GM12878 (cell line): ENCODE measurements around the gene METTL9. TPM values are rescaled to one million over a fixed set of nuclear protein-coding genes. Genes with fewer than 3 reads are reported as not detected.

Experiments
- ATAC-seq: fragments of 200-7000 bp; cut with Tn5 transposase; 3 replicates; pipeline ENCODE4 v1.9.1; 2020; ENCODE audit warnings: mild to moderate bottlenecking, moderate library complexity
- BruUV-seq: library from RNA; stranded (reverse); fragments of 400-500 nt; replicated peaks from 2 replicates; lab custom pipeline; 2021; lab: Mats Ljungman, UMichigan
- CTCF ChIA-PET: fragments of 300-600 bp; sonication (Branson Sonifier 250); formaldehyde crosslinking; extraction: SDS; loops from one replicate; lab custom pipeline; 2021; ENCODE audit warnings: inconsistent platforms; lab: Yijun Ruan, JAX
- POLR2A ChIA-PET: fragments of 350-600 bp; formaldehyde crosslinking; extraction: SDS; loops from one replicate; lab custom pipeline; 2021; ENCODE audit warnings: inconsistent platforms; lab: Charles Lee
- RAD21 ChIA-PET: fragments of 300-600 bp; sonication (Branson Sonifier 250); formaldehyde crosslinking; loops from one replicate; lab custom pipeline; 2023; ENCODE audit warnings: antibody characterized with exemption; ENCODE audit not compliant: unreplicated experiment; lab: Charles Lee
- SMC1A ChIA-PET: fragments of 300-600 bp; sonication (Branson Sonifier 250); formaldehyde crosslinking; loops from one replicate; lab custom pipeline; 2023; ENCODE audit not compliant: unreplicated experiment, uncharacterized antibody; lab: Charles Lee
- DNase-seq: peaks from one replicate; pipeline ENCODE4 v3.0.0-alpha.2; 2011; ENCODE audit warnings: low read depth, low spot score
- FAIRE-seq: peaks from 3 replicates; lab custom pipeline; 2011; peaks lifted over from hg19 to GRCh38; lab: Jason Lieb, UNC
- H2AFZ ChIP-seq: 2 replicates; pipeline ENCODE4 v1.6.0; 2011; ENCODE audit warnings: low read depth, low read length, control low read depth; ENCODE audit not compliant: control insufficient read depth
- H3K27ac ChIP-seq: 2 replicates; pipeline ENCODE4 v1.5.1; 2011; ENCODE audit warnings: control low read depth; ENCODE audit not compliant: control insufficient read depth, insufficient read depth
- H3K27me3 ChIP-seq, 2 experiments: replicated peaks in 1 of 2; 2 replicates each; pipeline versions ENCODE4 v1.6.0 to v1.6.1; 2011; ENCODE audit warnings: low read length in 1 of 2; ENCODE audit not compliant: control insufficient read depth in 2 of 2, insufficient read depth in 2 of 2
- H3K36me3 ChIP-seq, 2 experiments: 2 replicates each; pipeline ENCODE4 v1.5.1; 2011; ENCODE audit warnings: low read length in 1 of 2; ENCODE audit not compliant: control insufficient read depth in 2 of 2, insufficient read depth in 2 of 2
- H3K4me1 ChIP-seq: 2 replicates; pipeline ENCODE4 v1.6.1; 2011; ENCODE audit warnings: mild to moderate bottlenecking, low read length, moderate library complexity, mixed read lengths; ENCODE audit not compliant: control insufficient read depth, insufficient read depth
- H3K4me2 ChIP-seq: 2 replicates; pipeline ENCODE4 v1.6.0; 2011; ENCODE audit warnings: control low read depth; ENCODE audit not compliant: control insufficient read depth, insufficient read depth
- H3K4me3 ChIP-seq: fragments of 200-600 bp; sonication (generic); 2 replicates; pipeline ENCODE4 v1.5.1; 2016
- H3K79me2 ChIP-seq: 2 replicates; pipeline ENCODE4 v1.6.0; 2011; ENCODE audit warnings: low read length; ENCODE audit not compliant: control insufficient read depth, insufficient read depth
- H3K9ac ChIP-seq: 2 replicates; pipeline ENCODE4 v1.8.0; 2011; ENCODE audit warnings: low read length, control low read depth, mixed read lengths; ENCODE audit not compliant: control insufficient read depth, insufficient read depth
- H3K9me3 ChIP-seq: replicated peaks from 3 replicates; pipeline ENCODE4 v1.5.1; 2011; ENCODE audit warnings: mild to moderate bottlenecking, low read length; ENCODE audit not compliant: control insufficient read depth, insufficient read depth
- H4K20me1 ChIP-seq: 2 replicates; pipeline ENCODE4 v1.6.0; 2011; ENCODE audit not compliant: control insufficient read depth, insufficient read depth
- BMI1 ChIP-seq: fragments of 450-650 bp; IDR thresholded peaks from 2 replicates; pipeline ENCODE4 v1.6.1; 2016; ENCODE audit warnings: mild to moderate bottlenecking, moderate library complexity, borderline replicate concordance
- CEBPB ChIP-seq, 2 experiments: fragments of 150-350 bp in 1 of 2; IDR thresholded peaks; 2 replicates each; pipeline ENCODE4 v1.6.1; 2012 to 2014; ENCODE audit warnings: low read depth in 2 of 2, low read length in 2 of 2, borderline replicate concordance in 1 of 2, inconsistent platforms in 1 of 2
- CHD4 ChIP-seq: fragments of 200-600 bp; sonication (generic); IDR thresholded peaks from 2 replicates; pipeline ENCODE4 v1.6.1; 2016; ENCODE audit warnings: mild to moderate bottlenecking
- CREM ChIP-seq: IDR thresholded peaks from 2 replicates; pipeline ENCODE4 v1.6.1; 2014; ENCODE audit warnings: antibody characterized with exemption, low read depth
- CTCF ChIP-seq, 3 experiments: IDR thresholded peaks in 2 of 3; conservative IDR thresholded peaks in 1 of 3; 2 replicates each; pipeline ENCODE4 v1.5.1; 2011; ENCODE audit warnings: low read depth in 3 of 3, low read length in 3 of 3, mild to moderate bottlenecking in 3 of 3, control low read depth in 2 of 3, moderate library complexity in 2 of 3, inconsistent platforms in 1 of 3, mixed read lengths in 1 of 3; ENCODE audit not compliant: control insufficient read depth in 2 of 3, insufficient read depth in 1 of 3; ENCODE audit errors: extremely low read depth in 1 of 3
- FOXM1 ChIP-seq: IDR thresholded peaks from 2 replicates; pipeline ENCODE4 v1.6.1; 2012; ENCODE audit warnings: low read depth, mild to moderate bottlenecking, inconsistent platforms, low read length, moderate library complexity
- GABPA ChIP-seq: IDR thresholded peaks from 2 replicates; pipeline ENCODE4 v1.6.1; 2014; ENCODE audit warnings: antibody characterized with exemption, low read depth, mild to moderate bottlenecking, inconsistent platforms
- HDAC6 ChIP-seq: fragments of 200-600 bp; sonication (generic); IDR thresholded peaks from one replicate; pipeline ENCODE4 v1.8.0; 2017; ENCODE audit warnings: antibody characterized with exemption; ENCODE audit not compliant: unreplicated experiment
- MEF2A ChIP-seq: IDR thresholded peaks from 2 replicates; pipeline ENCODE4 v1.6.1; 2011; ENCODE audit warnings: low read depth, mild to moderate bottlenecking, low read length, moderate library complexity; ENCODE audit not compliant: insufficient read depth
- MEF2B ChIP-seq: fragments of 450-650 bp; IDR thresholded peaks from 2 replicates; pipeline ENCODE4 v1.6.1; 2018; ENCODE audit warnings: mild to moderate bottlenecking, moderate library complexity; ENCODE audit not compliant: partially characterized antibody, poor library complexity, severe bottlenecking
- MLLT1 ChIP-seq: fragments of 450-650 bp; IDR thresholded peaks from 2 replicates; pipeline ENCODE4 v1.6.1; 2016; ENCODE audit warnings: mild to moderate bottlenecking
- MYC ChIP-seq: IDR thresholded peaks from 2 replicates; pipeline ENCODE4 v1.6.1; 2011; ENCODE audit warnings: mild to moderate bottlenecking, low read length, moderate library complexity, inconsistent platforms; ENCODE audit not compliant: insufficient read depth, insufficient replicate concordance, insufficient read length, severe bottlenecking
- NFIC ChIP-seq: IDR thresholded peaks from 2 replicates; pipeline ENCODE4 v1.6.1; 2012; ENCODE audit warnings: low read depth, mild to moderate bottlenecking, inconsistent platforms, low read length, moderate library complexity
- NR2C2 ChIP-seq: IDR thresholded peaks from 2 replicates; pipeline ENCODE4 v1.6.1; 2011; ENCODE audit warnings: borderline replicate concordance, low read depth; ENCODE audit not compliant: control insufficient read depth, insufficient read length
- PML ChIP-seq: IDR thresholded peaks from 2 replicates; pipeline ENCODE4 v1.6.1; 2012; ENCODE audit warnings: low read length, inconsistent platforms
- RUNX3 ChIP-seq: IDR thresholded peaks from 2 replicates; pipeline ENCODE4 v1.6.1; 2012; ENCODE audit warnings: low read length, inconsistent platforms
- SUPT20H ChIP-seq: IDR thresholded peaks from 2 replicates; pipeline ENCODE4 v1.6.1; 2011; ENCODE audit warnings: low read depth, mild to moderate bottlenecking, low read length, moderate library complexity, borderline replicate concordance; ENCODE audit not compliant: control insufficient read depth
- ZNF217 ChIP-seq: fragments of 450-650 bp; IDR thresholded peaks from 2 replicates; pipeline ENCODE4 v1.6.1; 2017; ENCODE audit warnings: antibody characterized with exemption, mild to moderate bottlenecking
- WGBS: methylation state at CpG from one replicate; pipeline ENCODE4 v1.1.6; 2016; ENCODE audit warnings: low lambda C conversion rate; ENCODE audit not compliant: insufficient replicate concordance, insufficient coverage; ENCODE audit errors: missing lambda C conversion rate; 5-methylcytosine and 5-hydroxymethylcytosine counted together
- in situ Hi-C: fragments of 300-500 bp; cut with MboI; formaldehyde crosslinking; loops from 9 replicates; pipeline ENCODE4 v1.14.3; 2018; ENCODE audit warnings: mixed read lengths
- intact Hi-C: fragments of 100-400 bp; cut with micrococcal nuclease; formaldehyde crosslinking; loops from one replicate; pipeline ENCODE4 v1.14.2; 2022; ENCODE audit not compliant: unreplicated experiment
- polyA plus RNA-seq, 11 experiments: library from polyadenylated mRNA; depleted of rRNA in 4 of 11; unstranded in 6 of 11; stranded (reverse) in 5 of 11; fragments of >200 nt; fragmentation: Nextera tagmentation in 4 of 11; fragmentation: Illumina TruSeq in 1 of 11; extraction: Ambion mirVana in 4 of 11; extraction: Trizol in 1 of 11; gene quantifications; 1 replicate in 1 of 11; 2 replicates in 10 of 11; pipeline versions ENCODE4 v1.2.1 to v1.2.3, GENCODE V29; 2011 to 2016; ENCODE audit warnings: inconsistent platforms in 2 of 11, missing spikeins in 2 of 11, low read depth in 1 of 11
- total RNA-seq, 4 experiments: library from RNA; depleted of rRNA in 3 of 4; stranded (reverse); fragments of >200 nt in 3 of 4; fragmentation: Illumina TruSeq in 1 of 4; extraction: Trizol in 1 of 4; gene quantifications; 2 replicates each; pipeline versions ENCODE4 v1.2.1 to v1.2.3, GENCODE V29; 2013 to 2021

Gene METTL9
- total and polyA plus RNA-seq, 10 of the 15 experiments (the other 5 are each of a cell fraction or from before 2014, with no cell fraction given), result 19.4 to 119 (median 101) TPM

GRCh38 chr16:21608639-21609328 is 9.4 kb downstream of the METTL9 start:
- Histone ChIP-seq H3K27ac (no peak overlapping the region), H3K4me2 (peak overlapping the region; percentile 50; the same call in 1 of the 2 replicates), H3K27me3 (no peaks in the 10 kb centered on the region), H3K4me1 (peaks cover 22% of the 10 kb centered on the region), H2AFZ (no peak overlapping the region), H4K20me1 (peaks cover 2% of the 10 kb centered on the region; the same call in 1 of the 2 replicates), H3K4me3 (no peak overlapping the region), H3K79me2 (peaks cover 17% of the 10 kb centered on the region), H3K9ac (no peak overlapping the region), H3K36me3 (no peaks in the 10 kb centered on the region; a peak in 1 of 4 replicates), H3K9me3 (no peaks in the 10 kb centered on the region)
- CTCF ChIA-PET, result interaction anchor here (1.2 to 2.1 kb wide), 4 partner anchors 10 to 48 kb away, joined by 3 to 8 read pairs (median 5); no protein-coding TSS in a partner anchor
- ATAC-seq (peak; percentile 71), FAIRE-seq (no peak), DNase-seq (no peak)
- in situ Hi-C loops (no loop called here), intact Hi-C loops (no loop called here)
- BruUV-seq, result no TSS peak
- SMC1A ChIA-PET, result interaction anchor here (0.8 to 2.2 kb wide), 10 partner anchors 8 to 39 kb away, joined by 3 to 6 read pairs (median 4); no protein-coding TSS in a partner anchor
- RAD21 ChIA-PET, result interaction anchor here (1.0 to 1.8 kb wide), 4 partner anchors 8 to 34 kb away, joined by 4 to 5 read pairs (median 4); no protein-coding TSS in a partner anchor
- 56% methylated on average over 3 of the region's 3 CpGs for WGBS
- POLR2A ChIA-PET, result interaction anchor here (0.6 to 1.2 kb wide), 2 partner anchors 14 to 932 kb away, joined by 3 to 4 read pairs; no protein-coding TSS in a partner anchor
- TF ChIP-seq BMI1 (no peak), NR2C2 (no peak), CEBPB (IDR thresholded peaks at IDR 0.05; ENCODE audit: borderline replicate concordance in 1 of 2, low read depth in 2 of 2, low read length in 2 of 2) (no peak), CTCF (IDR thresholded peaks at IDR 0.05 in 2 of 3, conservative IDR thresholded peaks at IDR 0.05 in 1 of 3; ENCODE audit: control insufficient read depth in 2 of 3, extremely low read depth in 1 of 3, insufficient read depth in 1 of 3, low read depth in 3 of 3, low read length in 3 of 3) (no peak), HDAC6 (no peak), CHD4 (no peak), MEF2A (no peak), MYC (no peak), MLLT1 (no peak), PML (no peak), RUNX3 (peak; percentile 92), CREM (no peak), NFIC (peak; percentile 22; the same call in 1 of the 2 replicates), GABPA (no peak), ZNF217 (no peak), MEF2B (no peak), SUPT20H (no peak), FOXM1 (no peak)
